ENCODE measurements around the gene C19orf25. TPM values are rescaled to one million over a fixed set of nuclear protein-coding genes. Genes with fewer than 3 reads are reported as not detected.

C19orf25 gene
- total RNA-seq, 2 donors from 2014 or later = 19.1 to 22.3 TPM

DNA sequence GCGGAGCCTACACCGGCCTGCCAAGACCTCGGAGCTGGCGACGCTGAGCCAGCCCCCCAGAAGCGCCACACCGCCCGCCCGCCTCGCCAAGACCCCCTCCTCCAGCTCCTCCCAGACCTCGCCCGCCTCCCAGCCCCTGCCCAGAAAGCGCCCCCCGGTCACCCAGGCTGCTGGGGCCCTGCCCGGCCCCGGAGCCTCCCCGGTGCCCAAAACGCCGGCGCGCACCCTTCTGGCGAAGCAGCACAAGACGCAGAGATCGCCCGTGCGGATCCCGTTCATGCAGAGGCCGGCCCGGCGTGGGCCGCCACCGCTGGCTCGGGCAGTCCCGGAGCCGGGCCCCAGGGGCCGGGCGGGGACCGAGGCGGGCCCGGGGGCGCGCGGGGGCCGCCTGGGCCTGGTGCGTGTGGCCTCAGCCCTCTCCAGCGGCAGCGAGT, 10.2 kb downstream of the C19orf25 start:
- H3K4me1 ChIP-seq = peaks cover 0 to 79% of the 10 kb centered on the region in 2 donors
- no peak overlapping the region for H3K27ac ChIP-seq
- no peak for DNase-seq (ENCODE audit: low spot score)
- TF ChIP-seq, protein P1, sequence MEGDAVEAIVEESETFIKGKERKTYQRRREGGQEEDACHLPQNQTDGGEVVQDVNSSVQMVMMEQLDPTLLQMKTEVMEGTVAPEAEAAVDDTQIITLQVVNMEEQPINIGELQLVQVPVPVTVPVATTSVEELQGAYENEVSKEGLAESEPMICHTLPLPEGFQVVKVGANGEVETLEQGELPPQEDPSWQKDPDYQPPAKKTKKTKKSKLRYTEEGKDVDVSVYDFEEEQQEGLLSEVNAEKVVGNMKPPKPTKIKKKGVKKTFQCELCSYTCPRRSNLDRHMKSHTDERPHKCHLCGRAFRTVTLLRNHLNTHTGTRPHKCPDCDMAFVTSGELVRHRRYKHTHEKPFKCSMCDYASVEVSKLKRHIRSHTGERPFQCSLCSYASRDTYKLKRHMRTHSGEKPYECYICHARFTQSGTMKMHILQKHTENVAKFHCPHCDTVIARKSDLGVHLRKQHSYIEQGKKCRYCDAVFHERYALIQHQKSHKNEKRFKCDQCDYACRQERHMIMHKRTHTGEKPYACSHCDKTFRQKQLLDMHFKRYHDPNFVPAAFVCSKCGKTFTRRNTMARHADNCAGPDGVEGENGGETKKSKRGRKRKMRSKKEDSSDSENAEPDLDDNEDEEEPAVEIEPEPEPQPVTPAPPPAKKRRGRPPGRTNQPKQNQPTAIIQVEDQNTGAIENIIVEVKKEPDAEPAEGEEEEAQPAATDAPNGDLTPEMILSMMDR (IDR thresholded peaks at IDR 0.05) = no peak
- H3K9me3 ChIP-seq = no peaks in the 10 kb centered on the region
- peaks cover 28 to 56% of the 10 kb centered on the region in 2 donors for H3K27me3 ChIP-seq
- no peaks in the 10 kb centered on the region for H3K36me3 ChIP-seq
- H3K4me3 ChIP-seq = peak overlapping the region in 1 of 2 donors; percentile 36

DNA sequence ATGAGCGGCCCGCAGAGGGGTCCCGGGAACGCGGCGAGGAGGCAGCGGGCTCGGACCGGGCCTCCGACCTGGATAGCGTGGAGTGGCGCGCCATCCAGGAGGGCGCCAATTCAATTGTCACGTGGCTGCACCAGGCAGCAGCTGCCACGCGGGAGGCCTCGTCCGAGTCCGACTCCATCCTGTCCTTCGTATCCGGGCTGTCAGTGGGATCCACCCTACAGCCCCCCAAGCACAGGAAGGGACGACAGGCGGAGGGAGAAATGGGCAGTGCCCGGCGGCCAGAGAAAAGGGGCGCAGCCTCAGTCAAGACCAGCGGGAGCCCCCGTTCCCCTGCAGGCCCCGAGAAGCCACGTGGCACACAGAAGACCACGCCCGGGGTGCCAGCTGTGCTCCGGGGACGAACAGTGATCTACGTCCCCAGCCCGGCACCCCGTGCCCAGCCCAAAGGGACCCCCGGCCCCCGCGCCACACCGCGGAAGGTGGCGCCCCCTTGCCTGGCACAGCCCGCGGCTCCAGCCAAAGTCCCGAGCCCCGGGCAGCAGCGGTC, 10.7 kb downstream of the C19orf25 start:
- Histone ChIP-seq H3K4me3 (peak overlapping the region in 1 of 2 donors; percentile 36), H3K27ac (no peak overlapping the region), H3K4me1 (peaks cover 0 to 75% of the 10 kb centered on the region in 2 donors), H3K27me3 (peaks cover 28 to 56% of the 10 kb centered on the region in 2 donors), H3K9me3 (no peaks in the 10 kb centered on the region), H3K36me3 (no peaks in the 10 kb centered on the region)
- TF ChIP-seq, protein P1 (IDR thresholded peaks at IDR 0.05) = no peak
- DNase-seq (ENCODE audit: low spot score) = no peak

DNA sequence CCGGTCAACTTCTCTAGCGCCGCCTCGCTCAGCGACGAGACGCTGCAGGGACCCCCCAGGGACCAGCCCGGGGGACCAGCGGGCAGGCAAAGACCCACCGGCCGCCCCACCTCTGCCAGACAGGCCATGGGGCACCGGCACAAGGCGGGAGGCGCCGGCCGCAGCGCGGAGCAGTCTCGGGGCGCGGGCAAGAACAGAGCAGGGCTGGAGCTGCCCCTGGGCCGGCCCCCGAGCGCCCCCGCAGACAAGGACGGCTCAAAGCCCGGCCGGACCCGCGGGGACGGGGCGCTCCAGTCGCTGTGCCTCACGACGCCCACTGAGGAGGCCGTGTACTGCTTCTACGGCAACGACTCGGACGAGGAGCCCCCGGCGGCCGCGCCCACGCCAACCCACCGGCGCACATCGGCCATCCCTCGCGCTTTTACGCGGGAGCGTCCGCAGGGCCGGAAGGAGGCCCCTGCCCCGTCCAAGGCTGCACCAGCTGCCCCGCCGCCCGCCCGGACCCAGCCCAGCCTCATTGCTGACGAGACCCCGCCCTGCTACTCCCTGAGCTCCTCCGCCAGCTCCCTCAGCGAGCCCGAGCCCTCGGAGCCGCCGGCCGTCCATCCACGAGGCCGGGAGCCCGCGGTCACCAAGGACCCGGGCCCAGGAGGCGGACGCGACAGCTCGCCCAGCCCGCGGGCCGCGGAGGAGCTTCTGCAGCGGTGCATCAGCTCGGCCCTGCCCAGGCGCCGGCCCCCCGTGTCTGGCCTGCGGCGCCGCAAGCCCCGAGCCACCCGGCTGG, 11.3 kb downstream of the C19orf25 start:
- peak overlapping the region in 1 of 2 donors; percentile 36 for H3K4me3 ChIP-seq
- H3K36me3 ChIP-seq = no peaks in the 10 kb centered on the region
- H3K9me3 ChIP-seq = no peaks in the 10 kb centered on the region
- TF ChIP-seq, protein P1 (IDR thresholded peaks at IDR 0.05) = no peak
- H3K27ac ChIP-seq = no peak overlapping the region
- DNase-seq (ENCODE audit: low spot score) = no peak
- peaks cover 28 to 56% of the 10 kb centered on the region in 2 donors for H3K27me3 ChIP-seq
- H3K4me1 ChIP-seq = peaks cover 0 to 69% of the 10 kb centered on the region in 2 donors

DNA sequence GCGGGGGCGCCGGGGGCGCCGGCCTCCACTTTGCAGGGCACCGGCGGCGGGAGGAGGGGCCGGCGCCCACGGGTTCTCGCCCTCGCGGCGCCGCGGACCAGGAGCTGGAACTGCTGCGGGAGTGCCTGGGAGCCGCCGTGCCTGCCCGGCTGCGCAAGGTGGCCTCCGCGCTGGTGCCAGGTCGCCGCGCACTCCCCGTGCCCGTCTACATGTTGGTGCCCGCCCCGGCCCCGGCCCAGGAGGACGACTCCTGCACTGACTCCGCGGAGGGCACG, 11.9 kb downstream of the C19orf25 start:
- peak overlapping the region in 1 of 2 donors; percentile 36 for H3K4me3 ChIP-seq
- DNase-seq (ENCODE audit: low spot score) = no peak
- H3K27me3 ChIP-seq = peaks cover 27 to 55% of the 10 kb centered on the region in 2 donors
- H3K9me3 ChIP-seq = no peaks in the 10 kb centered on the region
- TF ChIP-seq, protein P1 (IDR thresholded peaks at IDR 0.05) = no peak
- no peaks in the 10 kb centered on the region for H3K36me3 ChIP-seq
- H3K27ac ChIP-seq = no peak overlapping the region
- H3K4me1 ChIP-seq = peaks cover 0 to 67% of the 10 kb centered on the region in 2 donors

DNA sequence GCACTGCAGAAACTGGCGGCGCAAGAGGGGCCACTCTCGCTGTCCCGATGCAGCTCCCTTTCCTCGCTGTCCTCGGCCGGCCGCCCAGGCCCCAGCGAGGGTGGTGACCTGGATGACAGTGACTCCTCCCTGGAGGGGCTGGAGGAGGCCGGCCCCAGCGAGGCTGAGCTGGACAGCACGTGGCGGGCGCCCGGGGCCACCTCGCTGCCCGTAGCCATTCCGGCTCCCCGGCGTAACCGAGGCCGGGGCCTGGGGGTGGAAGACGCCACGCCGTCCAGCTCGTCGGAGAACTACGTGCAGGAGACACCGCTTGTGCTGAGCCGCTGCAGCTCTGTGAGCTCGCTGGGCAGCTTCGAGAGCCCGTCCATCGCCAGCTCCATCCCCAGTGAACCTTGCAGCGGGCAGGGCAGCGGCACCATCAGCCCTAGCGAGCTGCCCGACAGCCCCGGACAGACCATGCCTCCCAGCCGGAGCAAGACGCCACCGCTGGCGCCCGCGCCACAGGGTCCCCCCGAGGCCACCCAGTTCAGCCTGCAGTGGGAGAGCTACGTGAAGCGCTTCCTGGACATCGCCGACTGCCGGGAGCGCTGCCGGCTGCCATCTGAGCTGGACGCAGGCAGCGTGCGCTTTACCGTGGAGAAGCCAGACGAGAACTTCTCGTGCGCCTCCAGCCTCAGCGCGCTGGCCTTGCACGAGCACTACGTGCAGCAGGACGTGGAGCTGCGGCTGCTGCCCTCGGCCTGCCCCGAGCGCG, 12.4 kb downstream of the C19orf25 start:
- peaks cover 0 to 63% of the 10 kb centered on the region in 2 donors for H3K4me1 ChIP-seq
- TF ChIP-seq, protein P1 (IDR thresholded peaks at IDR 0.05) = no peak
- no peaks in the 10 kb centered on the region for H3K36me3 ChIP-seq
- peaks cover 22 to 50% of the 10 kb centered on the region in 2 donors for H3K27me3 ChIP-seq
- H3K9me3 ChIP-seq = no peaks in the 10 kb centered on the region
- no peak for DNase-seq (ENCODE audit: low spot score)
- no peak overlapping the region for H3K4me3 ChIP-seq
- no peak overlapping the region for H3K27ac ChIP-seq
